ENCODE results near the gene GUCA1A. TPM values are rescaled to one million over a fixed set of nuclear protein-coding genes. Genes with fewer than 3 reads are reported as not detected.
A peak's percentile ranks its signal among the peaks of the same experiment; 100 is the strongest.
"Not testable (repeated sequence)": the region's sequence is repeated elsewhere in the genome, so short reads cannot be mapped to it uniquely, and the experiment has no call there.

Gene GUCA1A
- total RNA-seq, 2 donors from 2014 or later: not detected

- Mint-ChIP-seq H3K4me1 (ENCODE audit: low read depth in 2 of 2) (no peaks in the 10 kb centered on the region), H3K9me3 (no peaks in the 10 kb centered on the region), H3K27ac (no peak overlapping the region), H3K27me3 (peaks cover 2 to 9% of the 10 kb centered on the region in 2 donors), H3K36me3 (no peaks in the 10 kb centered on the region), H3K4me3 (no peak overlapping the region)
- no peak for DNase-seq (ENCODE audit: low spot score)
- ATAC-seq: no peak
Observed at GRCh38 chr6:42154461-42155209, 18.5 kb upstream of the GUCA1A start.

GRCh38 chr6:42155293-42155692 is 17.9 kb upstream of the GUCA1A start:
- H3K9me3 Mint-ChIP-seq: no peaks in the 10 kb centered on the region
- H3K27ac Mint-ChIP-seq: no peak overlapping the region
- H3K27me3 Mint-ChIP-seq: peaks cover 3 to 10% of the 10 kb centered on the region in 2 donors
- no peaks in the 10 kb centered on the region for H3K4me1 Mint-ChIP-seq (ENCODE audit: low read depth in 2 of 2)
- ATAC-seq (no peak), DNase-seq (ENCODE audit: low spot score) (no peak)
- no peaks in the 10 kb centered on the region for H3K36me3 Mint-ChIP-seq
- H3K4me3 Mint-ChIP-seq: no peak overlapping the region

GRCh38 chr6:42156638-42157037 is 16.5 kb upstream of the GUCA1A start:
- Mint-ChIP-seq H3K4me3 (no peak overlapping the region), H3K27ac (no peak overlapping the region), H3K9me3 (no peaks in the 10 kb centered on the region), H3K36me3 (no peaks in the 10 kb centered on the region), H3K27me3 (peaks cover 13 to 22% of the 10 kb centered on the region in 2 donors), H3K4me1 (ENCODE audit: low read depth in 2 of 2) (no peaks in the 10 kb centered on the region)
- ATAC-seq (no peak), DNase-seq (ENCODE audit: low spot score) (no peak)

- no peak for DNase-seq (ENCODE audit: low spot score)
- Mint-ChIP-seq H3K27me3 (peaks cover 13 to 16% of the 10 kb centered on the region in 2 donors), H3K9me3 (no peaks in the 10 kb centered on the region), H3K4me3 (no peak overlapping the region), H3K27ac (no peak overlapping the region), H3K36me3 (no peaks in the 10 kb centered on the region), H3K4me1 (ENCODE audit: low read depth in 2 of 2) (no peaks in the 10 kb centered on the region)
- ATAC-seq: no peak
Observed at GRCh38 chr6:42158011-42158410, 15.2 kb upstream of the GUCA1A start.

GRCh38 chr6:42158631-42159030 is 14.5 kb upstream of the GUCA1A start:
- no peak overlapping the region for H3K4me3 Mint-ChIP-seq
- H3K9me3 Mint-ChIP-seq: no peaks in the 10 kb centered on the region

GRCh38 chr6:42159431-42160024 is 13.6 kb upstream of the GUCA1A start:
- ATAC-seq: no peak
- no peak overlapping the region for H3K4me3 Mint-ChIP-seq
- peaks cover 13 to 16% of the 10 kb centered on the region in 2 donors for H3K27me3 Mint-ChIP-seq

More at GRCh38 chr6:42158631-42159030, 14.5 kb upstream of the GUCA1A start:
- Mint-ChIP-seq H3K4me1 (ENCODE audit: low read depth in 2 of 2) (no peaks in the 10 kb centered on the region), H3K27me3 (peaks cover 13 to 16% of the 10 kb centered on the region in 2 donors), H3K36me3 (no peaks in the 10 kb centered on the region), H3K27ac (no peak overlapping the region)
- no peak for DNase-seq (ENCODE audit: low spot score)
- no peak for ATAC-seq

GRCh38 chr6:42162384-42162783 is 10.8 kb upstream of the GUCA1A start:
- DNase-seq (ENCODE audit: low spot score) (no peak), ATAC-seq (peak in 1 of 2 donors; percentile 15)
- H3K27me3 Mint-ChIP-seq: peaks cover 13 to 16% of the 10 kb centered on the region in 2 donors
- H3K27ac Mint-ChIP-seq: no peak overlapping the region
- H3K36me3 Mint-ChIP-seq: no peaks in the 10 kb centered on the region
- peaks cover 5 to 7% of the 10 kb centered on the region in 2 donors for H3K4me1 Mint-ChIP-seq (ENCODE audit: low read depth in 2 of 2)
- H3K9me3 Mint-ChIP-seq: no peaks in the 10 kb centered on the region
- H3K4me3 Mint-ChIP-seq: no peak overlapping the region

More at GRCh38 chr6:42159431-42160024, 13.6 kb upstream of the GUCA1A start:
- no peak overlapping the region for H3K27ac Mint-ChIP-seq
- no peaks in the 10 kb centered on the region for H3K36me3 Mint-ChIP-seq
- no peaks in the 10 kb centered on the region for H3K4me1 Mint-ChIP-seq (ENCODE audit: low read depth in 2 of 2)
- H3K9me3 Mint-ChIP-seq: no peaks in the 10 kb centered on the region
- DNase-seq (ENCODE audit: low spot score): no peak

GRCh38 chr6:42162812-42163211 is 10.4 kb upstream of the GUCA1A start:
- Mint-ChIP-seq H3K27ac (no peak overlapping the region), H3K27me3 (peaks cover 13 to 16% of the 10 kb centered on the region in 2 donors), H3K9me3 (no peaks in the 10 kb centered on the region), H3K4me3 (no peak overlapping the region), H3K36me3 (no peaks in the 10 kb centered on the region), H3K4me1 (ENCODE audit: low read depth in 2 of 2) (peaks cover 5 to 7% of the 10 kb centered on the region in 2 donors)
- ATAC-seq (peak in 1 of 2 donors; percentile 8), DNase-seq (ENCODE audit: low spot score) (no peak)

GRCh38 chr6:42163981-42164380 is 9.2 kb upstream of the GUCA1A start:
- H3K9me3 Mint-ChIP-seq: no peaks in the 10 kb centered on the region
- no peak for ATAC-seq
- peaks cover 13 to 16% of the 10 kb centered on the region in 2 donors for H3K27me3 Mint-ChIP-seq
- H3K4me3 Mint-ChIP-seq: no peak overlapping the region
- no peak for DNase-seq (ENCODE audit: low spot score)
- H3K27ac Mint-ChIP-seq: no peak overlapping the region
- H3K36me3 Mint-ChIP-seq: no peaks in the 10 kb centered on the region
- peaks cover 5 to 7% of the 10 kb centered on the region in 2 donors for H3K4me1 Mint-ChIP-seq (ENCODE audit: low read depth in 2 of 2)

GRCh38 chr6:42165016-42165415 is 8.1 kb upstream of the GUCA1A start:
- peaks cover 13 to 16% of the 10 kb centered on the region in 2 donors for H3K27me3 Mint-ChIP-seq

GRCh38 chr6:42166444-42167141 is 6.6 kb upstream of the GUCA1A start:
- Mint-ChIP-seq H3K36me3 (no peaks in the 10 kb centered on the region), H3K9me3 (no peaks in the 10 kb centered on the region), H3K4me3 (no peak overlapping the region), H3K4me1 (ENCODE audit: low read depth in 2 of 2) (peaks cover 5 to 7% of the 10 kb centered on the region in 2 donors), H3K27ac (peak overlapping the region in 1 of 2 donors; percentile 28), H3K27me3 (peaks cover 3% of the 10 kb centered on the region in 2 donors)
- ATAC-seq (peak; percentile 77 to 81), DNase-seq (ENCODE audit: low spot score) (peak; percentile 77)

More at GRCh38 chr6:42165016-42165415, 8.1 kb upstream of the GUCA1A start:
- DNase-seq (ENCODE audit: low spot score) (no peak), ATAC-seq (no peak)
- H3K9me3 Mint-ChIP-seq: no peaks in the 10 kb centered on the region
- no peak overlapping the region for H3K4me3 Mint-ChIP-seq
- peaks cover 5 to 7% of the 10 kb centered on the region in 2 donors for H3K4me1 Mint-ChIP-seq (ENCODE audit: low read depth in 2 of 2)
- no peaks in the 10 kb centered on the region for H3K36me3 Mint-ChIP-seq
- H3K27ac Mint-ChIP-seq: no peak overlapping the region

GRCh38 chr6:42168650-42169049 is 4.5 kb upstream of the GUCA1A start:
- Mint-ChIP-seq H3K4me1 (ENCODE audit: low read depth in 2 of 2) (peaks cover 5 to 7% of the 10 kb centered on the region in 2 donors), H3K27ac (no peak overlapping the region), H3K9me3 (no peaks in the 10 kb centered on the region), H3K4me3 (no peak overlapping the region), H3K36me3 (no peaks in the 10 kb centered on the region), H3K27me3 (no peaks in the 10 kb centered on the region)
- ATAC-seq (no peak), DNase-seq (ENCODE audit: low spot score) (no peak)

- not testable (repeated sequence) for H3K36me3 Mint-ChIP-seq; DNase-seq (ENCODE audit: low spot score); H3K9me3 Mint-ChIP-seq; H3K27me3 Mint-ChIP-seq; ATAC-seq; H3K4me3 Mint-ChIP-seq; H3K27ac Mint-ChIP-seq; H3K4me1 Mint-ChIP-seq (ENCODE audit: low read depth in 2 of 2)
Observed at GRCh38 chr6:42169780-42170179, 3.4 kb upstream of the GUCA1A start.
